AG08396 (cell line): Measurements from ENCODE around the gene STAT6.
"Not testable (repeated sequence)": the region's sequence is repeated elsewhere in the genome, so short reads cannot be mapped to it uniquely, and the experiment has no call there.

ENCODE experiments used
- DNase-seq: peaks from one replicate; pipeline ENCODE4 v3.0.0; 2012; ENCODE audit warnings: low spot score, mixed read lengths

The STAT6 gene

DNA sequence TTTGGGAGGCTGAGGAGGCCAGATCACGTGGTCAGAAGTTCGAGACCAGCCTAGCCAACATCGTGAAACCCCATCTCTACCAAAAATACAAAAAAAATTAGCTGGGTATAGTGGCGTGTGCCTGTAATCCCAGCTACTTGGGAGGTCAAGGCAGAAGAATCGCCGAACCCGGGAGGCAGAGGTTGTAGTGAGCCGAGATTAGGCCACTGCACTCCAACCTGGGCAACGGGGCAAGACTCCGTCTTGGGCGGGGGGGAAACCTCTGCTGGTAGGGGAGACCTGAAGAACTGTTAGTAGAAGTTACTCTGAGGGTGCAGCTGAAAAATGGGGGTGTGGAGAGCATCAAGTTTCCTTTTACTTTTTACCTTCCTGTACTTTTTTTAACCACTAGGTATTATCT is 14.9 kb upstream of the STAT6 start:
- DNase-seq, result no peak

DNA sequence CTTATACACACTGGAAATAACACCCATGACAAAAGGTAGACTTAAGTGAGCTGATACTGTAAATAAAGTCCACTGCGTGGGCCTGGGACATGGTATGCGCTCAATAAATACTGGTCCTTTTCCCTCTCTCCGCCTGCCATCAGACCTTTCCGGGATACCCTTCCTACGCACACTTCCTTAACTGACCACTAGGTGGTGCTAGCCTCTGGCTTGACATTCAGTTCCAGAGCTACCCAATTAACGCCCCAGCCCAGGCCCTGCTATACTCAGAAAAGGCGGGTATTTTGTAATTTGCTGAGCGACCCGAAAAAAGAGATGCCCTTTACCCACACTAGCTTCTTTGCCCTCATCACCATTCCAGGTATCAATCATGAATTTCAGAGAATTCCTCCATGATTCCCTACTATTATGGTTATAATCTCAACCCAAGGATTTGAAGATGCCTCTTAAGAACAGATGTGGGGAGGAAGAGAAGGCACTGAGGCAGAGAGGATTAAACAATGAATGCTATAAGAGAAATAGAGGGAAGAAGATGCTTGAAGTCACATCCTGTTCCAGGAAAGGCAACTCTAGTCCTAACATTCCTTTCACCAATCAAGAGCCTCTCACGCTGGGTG is 13.2 kb upstream of the STAT6 start:
- DNase-seq, result peak; percentile 74

DNA sequence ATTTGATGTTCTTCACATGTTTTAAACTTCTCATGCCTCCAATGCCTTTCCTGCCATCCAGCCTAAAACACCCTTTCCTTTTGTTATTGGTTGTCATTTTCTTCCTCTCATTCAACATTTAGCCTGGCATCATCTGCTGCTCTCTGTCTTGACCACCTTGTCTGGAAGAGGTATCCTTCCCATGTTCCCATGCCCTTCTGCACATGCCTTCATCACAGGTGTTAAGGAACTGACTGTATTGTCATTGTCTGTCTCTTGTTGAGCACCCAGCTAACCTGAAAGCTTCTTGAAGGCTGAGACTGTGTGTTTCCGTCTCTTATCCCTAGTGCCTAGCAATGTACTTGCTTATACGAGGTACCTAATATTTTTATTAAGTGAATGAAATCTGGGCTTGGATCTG is 12.7 kb upstream of the STAT6 start:
- DNase-seq, result no peak

DNA sequence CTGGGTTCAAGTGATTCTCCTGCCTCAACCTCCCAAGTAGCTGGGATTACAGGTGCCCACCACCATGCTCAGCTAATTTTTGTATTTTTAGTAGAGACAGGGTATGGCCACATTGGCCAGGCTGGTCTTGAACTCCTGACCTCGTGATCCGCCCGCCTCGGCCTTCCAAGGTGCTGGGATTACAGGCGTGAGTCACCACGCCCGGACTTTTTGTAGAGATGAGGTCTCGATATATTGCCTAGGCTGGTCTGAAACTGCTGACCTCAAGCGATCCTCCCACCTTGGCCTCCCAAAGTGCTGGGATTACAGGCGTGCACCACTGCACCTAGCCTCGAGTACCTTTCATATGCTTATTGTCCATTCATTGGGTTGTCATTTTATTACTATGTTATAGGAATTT is 9.6 kb upstream of the STAT6 start:
- not testable (repeated sequence) for DNase-seq

DNA sequence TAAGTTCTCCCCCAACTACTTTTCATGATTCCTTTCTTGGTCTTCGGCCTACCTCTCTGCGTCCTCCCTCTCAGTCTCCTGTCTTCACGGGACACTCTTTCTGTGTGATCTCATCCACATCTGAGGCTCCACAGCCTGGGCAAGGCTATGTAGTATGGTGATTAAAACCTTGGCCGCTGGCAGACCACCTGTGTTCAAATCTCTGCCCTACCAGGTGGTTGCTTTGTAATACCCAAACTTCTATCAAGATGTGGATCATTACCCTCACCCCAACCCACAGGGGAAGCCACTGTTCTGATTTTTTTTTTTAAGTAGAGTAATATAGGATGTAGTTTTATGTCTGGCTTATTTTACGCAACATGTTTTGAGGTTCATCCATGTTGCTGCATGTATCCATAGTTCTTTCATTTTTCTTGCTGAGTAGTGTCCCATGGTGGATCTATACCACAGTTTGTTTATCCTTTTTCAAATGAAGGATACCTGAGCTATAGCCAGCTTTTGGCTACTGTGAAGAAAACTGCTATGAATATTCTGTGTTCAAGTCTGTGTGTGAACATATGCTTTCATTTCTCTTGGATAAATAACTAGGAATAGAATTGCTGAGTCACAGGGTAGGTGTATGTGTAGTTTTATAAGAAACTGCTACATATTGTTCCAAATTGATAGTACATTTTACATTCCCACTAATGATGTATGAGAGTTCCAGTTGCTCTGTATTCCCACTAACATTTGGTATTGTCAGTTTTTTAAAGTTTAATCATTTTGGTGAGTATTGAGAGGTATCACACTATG is 8.3 kb upstream of the STAT6 start:
- no peak for DNase-seq

DNA sequence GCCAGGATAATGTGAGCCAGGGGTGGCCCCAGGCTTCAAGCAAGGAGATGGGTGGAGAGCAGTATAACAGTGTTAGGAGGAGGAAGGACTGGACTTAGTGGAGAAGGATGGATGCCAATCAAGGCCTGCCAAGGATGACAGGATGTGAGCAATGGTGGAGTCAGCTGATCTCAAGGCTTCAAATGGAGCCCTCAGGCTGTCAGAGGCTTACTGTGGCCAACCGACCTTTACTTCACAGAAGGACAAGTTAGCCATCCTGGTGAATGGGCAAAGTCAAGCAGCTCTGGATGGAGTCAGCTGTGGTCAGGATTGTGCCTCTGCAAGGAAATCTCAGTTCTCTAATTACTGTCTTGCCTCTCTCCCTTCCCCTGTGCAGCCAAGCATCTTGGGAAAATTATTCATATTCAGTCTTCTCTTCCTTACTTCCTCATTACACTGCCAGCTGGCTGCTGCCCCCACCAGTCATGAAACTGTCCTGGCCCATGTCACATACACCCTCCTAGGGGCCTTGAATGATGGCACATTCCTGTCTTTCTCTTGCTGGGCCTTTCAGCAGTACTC is 7.6 kb upstream of the STAT6 start:
- DNase-seq, result no peak

DNA sequence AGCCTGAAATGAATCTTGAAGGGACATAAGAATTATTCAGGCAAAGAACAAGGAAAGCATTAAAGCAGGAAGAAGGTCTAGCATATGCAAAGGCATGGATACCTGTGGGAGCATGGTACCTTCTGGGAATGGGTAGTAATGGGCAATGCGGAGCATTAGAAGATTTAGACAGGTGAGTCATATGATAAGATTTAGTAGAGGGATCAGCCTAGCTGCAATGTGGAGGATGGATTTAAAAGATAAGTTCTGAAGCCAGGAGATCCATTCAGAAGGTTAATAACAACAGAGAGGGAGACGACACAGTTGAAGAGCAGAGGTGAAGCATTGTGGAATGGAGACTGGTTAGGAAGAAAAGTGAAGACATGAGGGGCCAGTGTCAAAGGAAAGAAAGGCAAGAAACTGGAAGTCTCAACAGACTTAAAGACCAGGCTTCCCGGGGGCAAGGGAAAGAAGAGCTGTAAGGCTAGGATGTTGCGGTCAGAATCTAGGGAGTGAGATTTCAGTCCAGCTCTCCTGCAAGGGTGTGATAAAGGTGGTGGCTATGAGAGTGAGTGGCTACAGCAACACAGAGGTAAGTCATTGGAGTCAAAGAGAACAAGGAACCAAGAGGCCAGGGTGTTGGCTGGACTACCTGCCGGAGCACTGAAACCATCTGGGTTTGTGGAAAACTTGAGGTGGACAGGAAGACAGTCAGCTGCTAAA is 5.6 kb upstream of the STAT6 start:
- no peak for DNase-seq

DNA sequence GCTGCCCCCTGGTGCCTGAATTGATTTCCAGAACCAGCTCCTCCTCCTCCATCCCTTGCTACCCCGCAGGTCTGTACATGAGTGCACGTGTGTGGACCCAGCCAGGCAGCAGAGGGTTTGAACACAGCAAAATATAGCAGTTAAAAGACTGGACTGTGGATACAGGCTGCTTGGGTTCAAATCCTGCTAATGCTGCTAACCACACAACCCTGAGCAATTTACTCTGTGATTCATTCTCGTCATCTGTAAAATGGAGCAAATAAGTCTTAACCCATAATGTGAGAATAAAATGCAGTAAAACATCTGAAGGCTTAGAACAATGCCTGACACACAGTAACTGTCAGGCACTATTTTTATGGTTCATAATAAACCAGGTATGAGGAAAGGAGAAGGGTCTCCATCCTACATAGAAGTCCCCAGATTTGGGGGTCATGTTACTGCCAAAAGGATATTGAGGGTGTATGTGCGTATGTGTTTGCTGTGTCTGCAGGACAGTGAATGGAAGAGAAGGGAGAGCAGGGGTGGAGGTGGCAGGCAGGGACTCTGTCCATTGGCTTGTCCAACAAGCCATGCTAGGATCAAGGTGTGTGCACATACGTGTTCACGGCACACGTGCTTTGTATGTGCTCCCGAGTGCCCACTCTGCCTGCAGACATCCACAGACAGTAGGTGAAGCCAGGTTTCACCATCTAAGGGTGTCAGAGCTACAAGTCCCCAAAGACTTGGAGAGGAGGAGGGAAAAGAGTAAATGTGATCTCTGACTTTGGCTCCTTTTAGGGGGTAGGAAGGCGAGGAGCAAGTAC is 1.5 kb upstream of the STAT6 start:
- DNase-seq, result no peak

DNA sequence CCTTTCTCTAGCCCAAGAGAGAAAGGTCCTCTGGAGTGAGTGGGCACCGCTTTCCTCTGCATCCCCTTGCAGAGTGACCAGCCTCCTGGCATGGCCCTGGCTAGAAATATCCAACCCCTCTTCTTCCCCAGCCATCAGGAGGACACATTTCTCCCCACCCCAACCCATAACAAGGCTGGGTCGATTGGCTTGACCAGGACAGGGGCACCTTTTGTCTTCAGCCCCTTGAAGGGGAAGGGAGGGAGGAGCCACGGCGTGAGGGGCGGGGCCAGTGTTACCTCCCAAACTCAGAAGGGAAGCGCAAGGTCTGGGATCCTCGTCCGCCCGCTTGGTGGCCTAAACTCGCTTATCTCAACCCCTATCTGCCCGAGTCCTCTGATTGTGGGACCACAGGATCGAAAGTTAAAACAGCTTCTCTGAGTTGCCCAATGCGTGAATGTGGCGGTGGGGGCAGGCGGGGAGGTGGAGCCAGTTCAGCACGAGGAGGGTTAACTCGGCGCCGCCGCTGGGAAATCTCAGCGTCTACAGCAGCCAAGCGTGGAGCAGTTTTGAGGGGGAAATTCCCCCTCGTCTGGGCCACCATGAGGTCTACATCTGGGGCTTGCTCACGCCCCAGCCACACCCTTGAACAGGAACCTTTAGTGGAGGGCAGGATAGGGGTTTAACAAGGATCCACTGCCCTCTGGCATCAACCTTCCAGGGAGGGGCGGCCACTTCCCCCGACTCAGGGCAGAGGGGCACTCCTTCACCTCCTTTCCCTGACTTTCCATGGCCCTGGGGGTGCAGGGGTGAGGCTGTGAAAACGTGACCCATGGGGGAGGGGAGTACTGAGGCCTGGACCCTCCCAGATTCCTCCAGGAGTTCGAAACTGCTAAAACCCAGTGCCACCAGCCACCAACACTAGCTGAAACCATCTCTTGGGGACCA is 795 bp downstream of the STAT6 start:
- DNase-seq, result no peak

DNA sequence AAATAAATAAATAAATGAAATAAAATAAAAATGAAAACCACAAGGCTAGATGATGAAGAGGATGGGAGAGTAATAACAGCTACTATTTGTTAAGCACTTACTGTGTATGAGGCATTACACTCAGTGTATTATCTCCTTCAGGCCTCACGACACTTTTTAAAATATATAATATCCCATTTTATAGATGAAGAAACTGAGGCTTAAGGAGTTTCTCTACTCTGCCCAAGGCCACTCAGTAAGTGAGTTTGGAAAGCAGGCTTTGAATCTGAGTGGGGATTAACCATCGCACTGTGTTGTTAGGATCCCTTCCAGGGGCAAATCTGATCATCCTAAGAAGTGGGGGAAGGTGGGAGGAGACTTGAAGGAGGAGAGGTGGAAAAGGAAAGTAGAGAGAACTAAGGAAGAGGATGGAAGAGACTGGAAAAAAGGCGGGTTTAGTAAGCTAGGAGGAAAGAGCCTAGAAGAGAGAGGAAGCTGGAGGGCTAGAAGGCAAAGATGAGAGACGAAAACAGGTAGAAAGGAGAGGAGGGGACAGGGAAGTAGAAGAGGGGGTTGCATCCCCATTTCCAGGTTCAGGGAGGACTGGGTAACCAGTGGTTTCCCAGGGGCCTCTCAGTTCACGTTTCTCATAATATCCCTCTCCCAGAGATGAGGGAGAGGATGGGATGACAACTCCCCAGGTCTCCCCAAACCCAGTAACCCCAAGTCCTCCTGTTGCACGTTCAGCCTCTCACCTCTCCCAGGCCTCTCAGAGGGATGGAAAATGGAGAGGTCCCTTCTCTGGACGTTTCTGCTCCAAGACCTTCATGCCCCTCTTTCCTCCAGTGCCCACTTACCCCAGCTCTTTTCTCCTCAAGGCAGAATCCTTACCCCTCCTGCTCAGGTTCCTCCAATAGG is 1.7 kb downstream of the STAT6 start:
- no peak for DNase-seq

DNA sequence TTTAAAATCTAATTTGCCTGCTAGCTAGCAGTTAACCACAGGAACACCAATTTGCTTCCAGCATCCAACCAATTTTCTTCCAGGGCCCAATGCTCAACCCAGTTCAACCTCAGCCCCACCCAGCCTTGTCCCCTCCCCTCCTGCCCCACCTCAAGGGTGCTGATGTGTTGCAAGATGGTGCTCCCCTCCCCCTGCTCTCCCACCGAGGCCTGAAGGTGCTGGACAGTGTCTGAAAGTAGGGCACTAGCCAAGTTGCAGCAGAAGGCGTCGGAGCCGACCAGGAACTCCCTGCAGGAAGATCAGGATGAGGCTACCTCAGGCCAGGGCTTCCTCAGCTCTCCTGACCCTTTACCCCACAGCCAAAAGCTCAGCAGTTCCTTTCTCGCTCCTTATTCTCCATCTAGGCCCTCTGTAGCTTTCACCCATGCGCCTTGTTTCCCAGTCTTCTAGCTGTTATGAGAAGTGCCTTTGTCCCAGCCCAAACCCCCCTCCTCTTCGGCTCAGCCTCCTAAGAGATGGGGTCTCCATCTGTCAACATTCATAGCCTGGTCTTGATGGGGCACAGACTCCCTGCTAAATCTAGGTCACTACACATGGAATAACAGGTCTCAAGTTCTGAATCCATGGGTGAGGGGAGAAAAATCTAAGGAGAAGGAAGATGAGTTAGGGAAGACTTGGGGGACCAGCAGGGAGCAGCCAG is 3.6 kb downstream of the STAT6 start:
- DNase-seq, result no peak

DNA sequence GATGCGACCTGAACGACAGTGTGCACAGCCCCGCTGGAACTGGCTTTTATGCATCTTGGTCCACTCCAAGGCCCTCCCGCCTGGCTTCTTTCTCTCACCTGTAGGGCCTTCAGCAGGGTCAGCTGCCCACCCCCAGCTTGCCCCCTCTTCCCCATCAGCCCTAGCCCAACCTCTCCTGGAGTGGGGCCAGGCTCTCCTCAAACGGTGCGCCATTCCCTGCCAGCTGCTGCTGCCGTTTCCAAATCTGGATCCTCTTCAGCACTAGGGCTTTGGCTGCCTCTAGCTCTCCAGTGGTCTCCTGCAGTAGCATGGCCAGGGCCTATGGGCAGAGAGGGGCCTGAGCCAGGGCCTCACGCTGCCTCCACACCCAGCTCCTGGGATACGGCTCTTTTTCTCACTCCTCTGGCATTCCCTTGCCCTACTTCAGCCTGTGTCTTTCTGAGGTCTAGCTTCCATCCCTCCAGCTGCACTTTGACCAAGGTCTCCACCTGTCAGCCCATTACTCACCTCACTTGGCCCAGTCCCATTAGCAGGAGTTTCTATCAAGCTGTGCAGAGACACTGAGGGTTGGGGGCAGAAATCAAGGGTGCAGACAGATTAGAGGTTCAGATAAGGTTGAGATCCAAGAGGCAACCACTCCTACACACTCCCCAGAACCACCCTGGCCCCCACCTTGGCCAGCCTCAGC is 5.0 kb downstream of the STAT6 start:
- DNase-seq, result no peak

DNA sequence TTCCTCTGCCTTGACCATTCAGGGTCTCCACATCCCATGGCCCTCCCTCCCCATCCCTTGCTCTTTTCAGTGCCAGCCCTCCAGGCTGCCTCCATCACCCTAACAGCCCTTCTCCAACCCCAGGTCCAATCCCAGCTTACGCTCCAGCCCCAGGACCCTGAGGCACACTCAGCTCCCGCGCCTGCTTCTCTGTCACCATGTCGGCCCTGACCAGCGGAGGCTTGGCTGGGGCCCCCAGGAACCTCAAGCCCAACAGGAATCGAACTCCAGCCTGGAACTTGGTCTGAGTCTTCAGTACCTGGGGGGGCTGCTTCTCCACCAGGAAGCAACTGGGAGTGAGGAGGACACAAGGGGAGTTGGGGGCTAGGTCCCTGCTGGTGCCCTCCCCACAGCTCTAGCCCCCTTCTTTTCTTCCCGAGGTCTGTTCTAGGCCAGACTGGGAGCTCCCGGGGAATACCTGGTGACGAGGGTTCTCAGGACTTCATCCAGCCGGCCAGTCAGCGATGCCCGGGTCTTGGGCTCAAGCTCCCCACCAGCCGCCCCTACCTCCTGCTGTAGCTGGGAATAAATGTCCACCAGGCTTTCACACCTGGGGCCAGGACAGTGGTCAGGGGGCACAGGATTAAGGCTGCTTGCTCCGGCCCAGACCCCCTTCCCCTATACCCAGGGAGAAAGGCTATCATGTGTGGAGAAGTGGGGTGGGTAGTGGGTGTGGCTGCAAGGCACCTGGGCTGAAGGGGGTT is 6.0 kb downstream of the STAT6 start:
- DNase-seq, result no peak

DNA sequence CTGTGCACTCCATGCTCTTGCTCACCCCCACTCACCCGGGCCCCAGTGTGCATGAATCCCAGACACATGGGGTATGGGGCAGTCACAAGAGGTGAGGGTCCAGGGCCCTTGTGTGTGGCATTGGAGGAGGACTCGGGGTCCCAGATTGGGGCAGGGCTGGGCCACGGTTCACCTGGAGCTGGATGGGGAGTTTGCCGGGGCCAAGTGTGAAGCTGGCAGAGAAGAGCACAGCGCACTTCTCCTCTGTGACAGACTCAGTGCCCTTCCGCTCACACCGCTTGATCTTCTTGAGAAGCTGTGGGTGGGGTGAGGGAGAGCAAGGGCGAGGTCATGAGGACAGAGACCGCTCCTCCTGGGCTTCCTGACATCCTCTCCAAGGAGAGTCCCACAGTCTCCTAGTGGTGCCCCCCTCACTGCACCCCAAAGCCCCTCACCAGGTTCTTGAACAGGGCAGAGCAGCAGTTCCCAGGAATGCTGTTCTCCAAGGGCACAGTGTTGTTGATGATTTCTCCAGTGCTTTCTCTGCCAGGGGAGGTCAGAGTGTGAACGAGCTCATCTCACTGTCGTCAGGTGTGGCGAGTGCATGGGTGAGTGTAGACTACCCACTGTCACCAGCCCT is 6.8 kb downstream of the STAT6 start:
- DNase-seq, result no peak

DNA sequence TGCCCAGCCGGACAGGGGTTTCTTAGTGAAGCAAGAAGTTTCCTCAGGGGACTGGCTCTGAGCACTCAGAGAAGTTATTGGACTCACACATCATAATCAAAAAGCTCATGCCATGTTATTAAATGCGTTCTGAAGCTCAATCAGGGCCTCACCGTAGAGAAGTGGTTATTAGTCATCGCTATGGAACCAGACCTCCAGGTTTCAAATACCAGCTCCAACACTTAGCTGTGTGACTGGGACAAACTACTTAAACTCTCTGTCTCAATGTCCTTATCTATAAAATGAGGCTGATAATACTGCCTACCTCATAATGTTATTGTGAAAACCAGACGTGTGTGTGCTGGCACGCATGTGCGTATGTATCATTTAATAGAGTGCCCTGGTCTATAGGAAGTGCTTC is 7.3 kb downstream of the STAT6 start:
- DNase-seq, result no peak

DNA sequence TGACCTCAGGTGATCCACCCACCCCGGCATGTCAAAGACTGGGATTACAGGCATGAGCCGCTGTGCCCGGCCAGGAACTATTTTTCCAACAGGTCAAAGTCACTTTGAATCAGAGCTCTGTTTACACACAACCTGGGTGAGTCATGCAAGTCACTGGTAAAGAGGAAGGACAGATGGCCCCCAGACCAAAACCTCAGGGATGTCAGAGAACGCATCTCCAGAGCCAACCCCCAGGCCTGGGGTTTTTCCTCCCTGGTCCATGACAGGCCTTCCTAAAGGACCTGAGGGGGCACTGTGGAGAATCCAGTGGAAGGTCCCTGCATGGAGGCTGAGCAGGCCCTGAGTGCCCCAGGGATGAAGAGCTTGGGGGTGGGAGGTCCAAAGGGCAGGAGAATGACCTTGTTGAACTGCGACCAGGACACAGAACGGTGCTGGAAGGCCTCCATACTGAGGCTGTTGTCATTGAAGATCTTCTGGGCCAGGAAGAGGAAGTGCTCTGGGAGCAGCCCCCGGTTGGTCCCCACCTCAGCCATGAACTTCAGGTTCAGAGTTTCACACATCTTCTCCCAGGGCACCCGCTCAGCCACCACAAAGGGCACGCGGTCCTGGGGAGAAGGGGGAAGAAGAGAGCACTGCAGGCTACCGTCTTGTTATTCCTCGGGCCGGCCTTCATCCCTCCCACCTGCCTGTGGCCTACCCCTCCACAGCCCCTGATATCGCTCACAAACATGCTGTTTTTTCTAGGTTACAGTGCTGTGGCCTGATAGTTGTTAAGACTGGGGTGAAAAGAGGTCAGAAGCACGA is 9.1 kb downstream of the STAT6 start:
- no peak for DNase-seq

DNA sequence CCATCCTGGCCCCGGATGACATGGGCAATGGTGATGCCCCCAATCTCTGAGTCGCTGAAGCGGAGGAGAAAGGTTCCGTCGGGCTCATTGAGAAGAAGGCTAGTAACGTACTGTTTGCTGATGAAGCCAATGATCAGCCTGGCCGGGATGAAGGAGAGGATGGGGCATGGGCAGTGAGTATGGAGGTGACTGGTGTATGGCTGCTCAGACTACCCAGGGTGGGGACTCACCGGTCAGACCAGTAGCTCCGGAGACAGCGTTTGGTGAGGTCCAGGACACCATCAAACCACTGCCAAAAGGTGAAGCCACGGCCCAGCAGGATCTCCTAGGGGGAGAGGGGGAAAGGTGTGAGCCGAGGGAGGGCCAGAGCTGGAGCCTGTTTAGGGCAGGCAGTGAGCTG is 11.4 kb downstream of the STAT6 start:
- DNase-seq, result no peak
